ENCODE measurements around the gene OPA1. TPM values are rescaled to one million over a fixed set of nuclear protein-coding genes. Genes with fewer than 3 reads are reported as not detected.

Gene OPA1
- total RNA-seq, 4 donors from 2014 or later = 33.4 to 53.8 (median 37.9) TPM

DNA sequence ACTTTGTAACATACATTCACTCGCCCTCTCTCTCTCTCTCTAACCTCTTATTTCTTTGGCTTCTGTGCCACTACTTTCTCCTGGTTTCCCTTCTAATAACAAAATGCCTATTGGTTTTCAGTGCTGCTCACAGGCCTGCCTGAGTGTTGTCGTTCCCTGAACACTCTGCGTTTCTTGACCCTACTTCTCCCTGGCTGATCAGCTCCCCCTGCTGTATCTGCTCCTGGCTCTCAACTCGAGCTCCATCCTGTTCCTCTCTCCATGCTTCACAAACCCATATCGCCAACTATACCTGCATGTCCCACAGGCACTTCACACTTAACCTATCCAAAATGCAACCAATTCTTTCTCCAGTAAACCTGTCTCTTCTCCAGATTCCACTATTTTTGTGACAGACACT lies 111.4 kb downstream of the OPA1 start:
- TF ChIP-seq POLR2A (IDR thresholded peaks at IDR 0.05) (no peak), POLR2AphosphoS5 (IDR thresholded peaks at IDR 0.05) (no peak), EP300 (IDR thresholded peaks at IDR 0.05) (no peak), CTCF (IDR thresholded peaks at IDR 0.05) (no peak)
- H3K4me3 ChIP-seq = no peak overlapping the region
- peaks cover 9% of the 10 kb centered on the region for H3K36me3 ChIP-seq
- no peak for DNase-seq (ENCODE audit: low spot score in 2 of 2)
- WGBS = 81% methylated on average over 5 of the region's 5 CpGs
- no peaks in the 10 kb centered on the region for H3K27me3 ChIP-seq
- no peaks in the 10 kb centered on the region for H3K9me3 ChIP-seq
- H3K4me1 ChIP-seq = no peaks in the 10 kb centered on the region
- H3K27ac ChIP-seq = no peak overlapping the region

- no peak overlapping the region for H3K4me3 ChIP-seq
- H3K9me3 ChIP-seq = no peaks in the 10 kb centered on the region
- H3K27me3 ChIP-seq = no peaks in the 10 kb centered on the region
- no peaks in the 10 kb centered on the region for H3K36me3 ChIP-seq
- H3K4me1 ChIP-seq = no peaks in the 10 kb centered on the region
- 85% methylated on average over 3 of the region's 3 CpGs for WGBS
- TF ChIP-seq POLR2A (IDR thresholded peaks at IDR 0.05) = no peak
- no peak for TF ChIP-seq CTCF (IDR thresholded peaks at IDR 0.05)
- TF ChIP-seq EP300 (IDR thresholded peaks at IDR 0.05) = no peak
- TF ChIP-seq POLR2AphosphoS5 (IDR thresholded peaks at IDR 0.05) = no peak
- H3K27ac ChIP-seq = no peak overlapping the region
- DNase-seq (ENCODE audit: low spot score in 2 of 2) = no peak
These were observed 115.3 kb downstream of the OPA1 start for GRCh38 chr3:193708270-193708669.

GRCh38 chr3:193710286-193711165 lies 117.5 kb downstream of the OPA1 start:
- H3K4me1 ChIP-seq = no peaks in the 10 kb centered on the region
- H3K4me3 ChIP-seq = no peak overlapping the region
- H3K36me3 ChIP-seq = no peaks in the 10 kb centered on the region
- DNase-seq (ENCODE audit: low spot score in 2 of 2) = no peak
- H3K27ac ChIP-seq = no peak overlapping the region
- H3K9me3 ChIP-seq = no peaks in the 10 kb centered on the region
- H3K27me3 ChIP-seq = no peaks in the 10 kb centered on the region
- 79% methylated on average over 18 of the region's 18 CpGs for WGBS
- TF ChIP-seq EP300 (IDR thresholded peaks at IDR 0.05) = no peak
- no peak for TF ChIP-seq POLR2A (IDR thresholded peaks at IDR 0.05)
- no peak for TF ChIP-seq CTCF (IDR thresholded peaks at IDR 0.05)
- TF ChIP-seq POLR2AphosphoS5 (IDR thresholded peaks at IDR 0.05) = no peak

DNA sequence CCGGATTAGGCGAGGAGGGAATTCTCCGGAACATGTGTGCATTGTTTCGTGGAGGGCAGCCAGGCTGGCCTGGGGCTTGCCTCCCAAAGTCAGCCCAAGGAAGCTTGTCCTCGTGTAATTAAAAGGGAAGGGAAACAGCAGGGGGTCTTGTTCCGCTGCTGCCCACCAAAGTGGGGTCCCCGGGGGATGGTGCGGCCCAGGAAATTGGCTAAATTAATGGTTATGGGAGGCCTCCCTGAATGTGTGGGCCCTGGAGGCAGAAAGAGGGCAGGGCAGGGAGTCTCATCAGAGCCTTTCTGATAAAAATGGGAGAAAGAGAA lies 118.1 kb downstream of the OPA1 start:
- Histone ChIP-seq H3K4me1 (no peaks in the 10 kb centered on the region), H3K27me3 (no peaks in the 10 kb centered on the region), H3K27ac (no peak overlapping the region), H3K9me3 (no peaks in the 10 kb centered on the region), H3K4me3 (no peak overlapping the region), H3K36me3 (no peaks in the 10 kb centered on the region)
- 85% methylated on average over 8 of the region's 8 CpGs for WGBS
- DNase-seq (ENCODE audit: low spot score in 2 of 2) = no peak
- TF ChIP-seq POLR2A (IDR thresholded peaks at IDR 0.05) (no peak), EP300 (IDR thresholded peaks at IDR 0.05) (no peak), POLR2AphosphoS5 (IDR thresholded peaks at IDR 0.05) (no peak), CTCF (IDR thresholded peaks at IDR 0.05) (no peak)

GRCh38 chr3:193711523-193711963 lies 118.5 kb downstream of the OPA1 start:
- WGBS = 78% methylated on average over 9 of the region's 9 CpGs
- TF ChIP-seq CTCF (IDR thresholded peaks at IDR 0.05) = no peak
- TF ChIP-seq POLR2AphosphoS5 (IDR thresholded peaks at IDR 0.05) = no peak
- TF ChIP-seq POLR2A (IDR thresholded peaks at IDR 0.05) = no peak
- TF ChIP-seq EP300 (IDR thresholded peaks at IDR 0.05) = no peak
- Histone ChIP-seq H3K27ac (no peak overlapping the region), H3K36me3 (no peaks in the 10 kb centered on the region), H3K4me1 (no peaks in the 10 kb centered on the region), H3K4me3 (no peak overlapping the region), H3K27me3 (no peaks in the 10 kb centered on the region), H3K9me3 (no peaks in the 10 kb centered on the region)
- no peak for DNase-seq (ENCODE audit: low spot score in 2 of 2)

All from suprapubic skin (tissue), 4 donors.